GM12875 (cell line): ENCODE data around the gene NR3C2.

ENCODE experiments used
- H3K4me3 ChIP-seq: one replicate; pipeline ENCODE4 v1.5.1; 2011; ENCODE audit warnings: low read depth, low read length, control low read depth
- TF ChIP-seq, protein P1 (sequence below): IDR thresholded peaks from 2 replicates; pipeline ENCODE4 v1.5.1; 2011; ENCODE audit warnings: low read depth, mild to moderate bottlenecking, control low read depth, inconsistent platforms, low read length, moderate library complexity, borderline replicate concordance; ENCODE audit not compliant: insufficient read depth

NR3C2 gene

DNA sequence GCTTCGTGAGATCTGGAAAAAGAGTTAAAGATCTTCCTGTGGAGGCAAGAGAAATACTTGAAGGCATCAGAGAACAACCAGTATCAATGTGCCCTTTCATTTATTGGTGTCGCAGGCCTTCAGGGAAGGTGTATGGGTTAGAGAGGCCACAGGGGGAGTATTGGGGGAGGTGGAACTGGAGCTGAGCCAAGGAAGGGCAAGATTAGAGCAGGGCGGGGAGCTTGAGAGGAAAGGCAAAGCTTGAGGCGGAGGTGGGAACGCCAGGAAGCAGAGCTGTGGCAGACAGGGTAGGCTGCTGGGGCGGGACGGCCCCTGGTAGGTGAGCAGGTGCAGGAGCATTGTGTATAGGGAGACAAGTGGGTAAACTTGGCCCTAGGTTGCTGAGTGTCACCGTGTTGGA is 380.4 kb downstream of the NR3C2 start:
- TF ChIP-seq, protein P1, sequence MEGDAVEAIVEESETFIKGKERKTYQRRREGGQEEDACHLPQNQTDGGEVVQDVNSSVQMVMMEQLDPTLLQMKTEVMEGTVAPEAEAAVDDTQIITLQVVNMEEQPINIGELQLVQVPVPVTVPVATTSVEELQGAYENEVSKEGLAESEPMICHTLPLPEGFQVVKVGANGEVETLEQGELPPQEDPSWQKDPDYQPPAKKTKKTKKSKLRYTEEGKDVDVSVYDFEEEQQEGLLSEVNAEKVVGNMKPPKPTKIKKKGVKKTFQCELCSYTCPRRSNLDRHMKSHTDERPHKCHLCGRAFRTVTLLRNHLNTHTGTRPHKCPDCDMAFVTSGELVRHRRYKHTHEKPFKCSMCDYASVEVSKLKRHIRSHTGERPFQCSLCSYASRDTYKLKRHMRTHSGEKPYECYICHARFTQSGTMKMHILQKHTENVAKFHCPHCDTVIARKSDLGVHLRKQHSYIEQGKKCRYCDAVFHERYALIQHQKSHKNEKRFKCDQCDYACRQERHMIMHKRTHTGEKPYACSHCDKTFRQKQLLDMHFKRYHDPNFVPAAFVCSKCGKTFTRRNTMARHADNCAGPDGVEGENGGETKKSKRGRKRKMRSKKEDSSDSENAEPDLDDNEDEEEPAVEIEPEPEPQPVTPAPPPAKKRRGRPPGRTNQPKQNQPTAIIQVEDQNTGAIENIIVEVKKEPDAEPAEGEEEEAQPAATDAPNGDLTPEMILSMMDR: no peak
- H3K4me3 ChIP-seq: no peak overlapping the region

DNA sequence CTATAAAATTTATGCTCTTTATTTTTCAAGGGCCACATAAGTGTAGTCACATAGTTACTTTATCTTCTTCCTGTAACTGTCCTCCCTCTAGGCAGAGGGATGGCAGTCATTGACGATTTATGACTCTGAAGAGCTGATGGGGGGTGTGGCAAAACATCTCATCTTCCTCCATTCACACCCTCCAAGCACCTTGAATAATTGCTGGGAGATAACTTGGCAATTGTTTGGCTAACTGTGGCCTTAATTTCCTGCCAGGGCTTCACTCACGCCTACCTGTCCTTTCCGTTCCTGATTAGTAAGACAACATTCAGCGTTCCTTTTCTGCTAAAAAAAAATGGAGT is 381.1 kb downstream of the NR3C2 start:
- TF ChIP-seq, protein P1: no peak
- H3K4me3 ChIP-seq: no peak overlapping the region

DNA sequence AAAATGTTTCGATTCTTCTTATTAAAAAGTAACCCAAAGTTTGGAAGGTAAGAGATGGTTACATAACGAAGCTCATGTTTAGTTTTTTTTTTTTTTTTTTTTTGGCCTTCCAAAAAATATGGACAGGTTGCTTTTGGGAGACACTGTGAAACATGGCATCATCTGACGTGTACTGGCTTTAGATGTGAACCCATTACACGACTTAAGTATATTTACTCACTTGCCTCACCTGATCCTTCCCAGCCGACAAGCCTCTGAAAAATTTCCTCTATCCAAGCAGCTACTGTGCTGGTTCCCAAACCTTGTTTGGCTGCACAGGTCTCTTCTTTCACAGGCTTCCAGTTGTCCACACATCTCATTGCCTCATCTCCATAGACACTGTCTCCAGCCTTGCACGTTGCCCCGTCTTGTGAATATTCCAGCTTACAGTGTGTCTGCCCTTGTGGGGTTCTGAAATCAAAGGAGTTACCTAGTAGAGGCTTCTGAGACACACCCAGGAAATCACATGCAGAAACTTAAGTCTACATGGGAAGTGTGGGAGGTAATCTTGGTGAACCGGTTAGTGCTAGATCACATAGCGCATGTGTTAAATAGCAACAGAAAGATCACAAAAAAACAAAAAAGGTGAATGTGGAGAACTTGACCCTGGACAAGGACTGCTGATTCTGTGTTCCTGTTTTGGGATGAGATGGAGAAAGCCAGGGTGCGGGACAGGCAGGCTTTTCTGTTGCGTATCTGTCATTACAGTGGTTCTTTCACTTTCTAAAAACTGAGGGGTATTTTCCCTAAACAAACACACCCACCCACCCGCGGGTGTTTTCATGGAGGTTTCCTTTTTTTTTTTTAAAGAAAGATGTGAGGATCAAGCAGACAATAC is 381.7 kb downstream of the NR3C2 start:
- H3K4me3 ChIP-seq: no peak overlapping the region
- TF ChIP-seq, protein P1: no peak

DNA sequence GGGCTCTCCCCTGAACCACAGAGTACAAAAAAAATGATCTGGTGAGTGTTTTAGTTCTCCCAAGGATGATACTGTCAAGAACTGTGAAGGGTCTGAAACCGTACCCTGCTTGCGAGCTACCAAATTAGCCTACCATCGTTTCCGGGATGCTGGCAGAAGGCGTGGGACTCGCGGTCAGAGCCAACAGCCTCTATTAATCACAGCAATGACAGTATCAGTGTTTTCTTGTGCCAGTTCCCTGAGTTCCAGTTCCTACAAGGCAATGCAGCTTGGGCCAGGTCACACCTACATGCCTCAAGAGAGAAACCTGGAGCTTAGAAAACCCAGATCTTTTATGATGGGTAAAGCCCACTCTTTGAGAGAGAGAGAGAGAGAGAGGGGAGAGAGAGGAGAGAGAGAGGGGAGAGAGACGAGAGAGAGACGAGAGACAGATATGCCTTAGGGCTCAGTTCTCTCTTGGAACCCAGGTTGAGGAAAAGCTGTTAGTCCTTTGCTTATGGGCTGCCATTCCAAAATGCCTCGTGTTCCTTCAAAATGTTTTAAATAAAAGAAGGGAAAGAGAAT is 382.5 kb downstream of the NR3C2 start:
- H3K4me3 ChIP-seq: no peak overlapping the region
- TF ChIP-seq, protein P1: no peak

DNA sequence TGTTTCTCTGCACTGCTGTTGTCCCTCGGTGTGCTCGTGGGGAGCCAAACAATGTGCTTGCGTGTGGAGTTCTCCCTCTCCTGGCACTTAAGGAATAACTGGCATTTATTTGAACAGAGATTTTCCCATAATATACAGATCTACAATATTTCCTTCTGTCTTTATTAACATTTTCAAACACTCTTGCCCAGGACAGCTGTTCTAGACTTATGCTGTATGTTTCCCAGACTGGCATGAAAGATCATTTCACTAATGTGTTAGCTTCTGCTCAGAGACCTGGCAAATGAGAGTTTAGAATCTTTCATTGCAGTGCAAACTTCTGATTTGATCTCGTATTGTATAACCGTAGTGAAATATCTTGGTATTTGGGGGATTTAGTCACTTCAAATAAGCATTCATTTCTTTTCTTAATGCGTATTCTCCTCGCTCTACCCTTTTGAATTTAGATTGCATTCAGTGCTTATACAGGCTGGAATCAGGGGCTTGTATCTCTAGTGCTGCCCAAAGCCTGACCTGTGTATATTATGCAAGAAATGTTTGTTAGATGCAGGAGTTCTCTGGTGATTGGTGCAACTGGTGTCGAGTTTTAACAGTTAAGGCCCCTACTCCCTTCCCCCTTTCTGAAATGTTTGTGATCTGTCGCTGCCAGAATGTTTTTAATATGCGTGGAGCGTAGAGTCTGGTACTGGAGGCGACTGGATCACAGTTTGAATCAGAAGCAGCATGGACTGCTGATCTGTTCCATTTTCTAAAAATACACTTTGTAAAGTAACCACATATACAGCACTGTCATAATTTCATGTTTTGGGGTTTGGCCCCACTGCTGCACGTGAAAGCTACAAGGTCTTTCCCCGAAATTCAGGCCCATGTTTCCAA is 384.0 kb downstream of the NR3C2 start:
- H3K4me3 ChIP-seq: no peak overlapping the region
- TF ChIP-seq, protein P1: no peak

DNA sequence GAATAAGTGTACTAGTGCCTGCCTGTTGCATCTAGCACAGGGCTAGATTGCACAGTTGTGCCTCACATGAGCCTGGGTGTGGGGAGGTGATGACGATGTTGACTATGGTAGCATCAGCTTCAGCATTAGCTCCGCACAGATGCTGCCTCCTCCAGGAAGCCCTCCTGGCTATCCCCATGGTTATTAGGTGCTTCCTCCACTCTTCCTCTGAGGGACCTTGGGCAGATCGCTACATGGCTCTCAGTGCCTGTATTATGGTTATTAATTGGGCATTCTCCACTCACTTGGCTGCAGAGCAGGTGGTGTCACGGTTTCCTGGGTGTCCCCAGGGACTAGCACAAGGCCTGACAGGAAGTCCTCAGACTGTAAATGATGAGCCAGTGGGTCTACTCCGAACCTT is 384.7 kb downstream of the NR3C2 start:
- TF ChIP-seq, protein P1: no peak
- no peak overlapping the region for H3K4me3 ChIP-seq
